Colonic mucosa (tissue), 4 donors: ENCODE data around the gene SPANXD. TPM values are rescaled to one million over a fixed set of nuclear protein-coding genes. Genes with fewer than 3 reads are reported as not detected.
"Not testable (repeated sequence)": the region's sequence is repeated elsewhere in the genome, so short reads cannot be mapped to it uniquely, and the experiment has no call there.

Experiments
- DNase-seq: peaks from one replicate; pipeline ENCODE4 v3.0.0-alpha.2; 2020
- H3K27ac ChIP-seq: fragments of 200-600 bp; one replicate; pipeline ENCODE4 v1.8.0; 2021
- H3K27me3 ChIP-seq: fragments of 200-600 bp; one replicate; pipeline ENCODE4 v1.8.0; 2021
- H3K36me3 ChIP-seq: fragments of 200-600 bp; one replicate; pipeline ENCODE4 v1.8.0; 2021
- H3K4me1 ChIP-seq: fragments of 200-600 bp; one replicate; pipeline ENCODE4 v1.8.0; 2021; ENCODE audit warnings: mild to moderate bottlenecking
- H3K4me3 ChIP-seq: fragments of 200-600 bp; one replicate; pipeline ENCODE4 v1.8.0; 2021
- H3K9ac ChIP-seq, 2 donors: one replicate each; pipeline ENCODE4 v1.7.0; 2013; ENCODE audit warnings: control low read depth in 2 of 2, low read depth in 2 of 2, low read length in 2 of 2
- H3K9me3 ChIP-seq: fragments of 200-600 bp; one replicate; pipeline ENCODE4 v1.8.0; 2021
- CTCF ChIP-seq: fragments of 200-600 bp; IDR thresholded peaks from one replicate; pipeline ENCODE4 v1.8.0; 2022; ENCODE audit warnings: antibody characterized with exemption, mild to moderate bottlenecking
- intact Hi-C: fragments of 100-400 bp; cut with DNase I; formaldehyde crosslinking; loops from one replicate; pipeline ENCODE4 v1.14.1; 2022
- total RNA-seq, 2 donors: library from RNA; stranded (reverse); fragmentation: NEBNext Ultra II Directional in 1 of 2; extraction: Animal tissue kit (Norgen Biotek cat#: 25700) in 1 of 2; gene quantifications; one replicate each; pipeline ENCODE4 v1.2.1, GENCODE V29; 2021
- donor health status: healthy.
- donor health status: DM: no; HTN: no; CAD: no.
- donor health status: DM: no; HTN: no; CAD: no.

Gene SPANXD
- not detected for total RNA-seq

GRCh38 chrX:141698639-141699038 lies at the start of gene SPANXD:
Gene SPANXD, minus strand, starts transcription at chrX:141698739. Its CDS starts 334 bp downstream, at chrX:141698405.
- H3K27ac ChIP-seq, H3K4me3 ChIP-seq, H3K4me1 ChIP-seq, H3K9me3 ChIP-seq, H3K36me3 ChIP-seq, H3K27me3 ChIP-seq, intact Hi-C loops, DNase-seq, H3K9ac ChIP-seq: not testable (repeated sequence)

- H3K27me3 ChIP-seq: no peaks in the 10 kb centered on the region
- no peak overlapping the region for H3K9ac ChIP-seq
- H3K4me1 ChIP-seq: no peaks in the 10 kb centered on the region
- intact Hi-C loops: no loop called here
- no peaks in the 10 kb centered on the region for H3K9me3 ChIP-seq
- TF ChIP-seq CTCF: no peak
- no peak for DNase-seq
- H3K27ac ChIP-seq: no peak overlapping the region
- no peaks in the 10 kb centered on the region for H3K36me3 ChIP-seq
- H3K4me3 ChIP-seq: no peak overlapping the region
Measured at GRCh38 chrX:141742666-141743065, 44.1 kb upstream of the SPANXD start.

- H3K4me1 ChIP-seq: no peaks in the 10 kb centered on the region
- H3K4me3 ChIP-seq: no peak overlapping the region
- no peaks in the 10 kb centered on the region for H3K9me3 ChIP-seq
- intact Hi-C loops: no loop called here
- no peaks in the 10 kb centered on the region for H3K36me3 ChIP-seq
- H3K9ac ChIP-seq: no peak overlapping the region
- TF ChIP-seq CTCF: no peak
- DNase-seq: no peak
- H3K27me3 ChIP-seq: no peaks in the 10 kb centered on the region
- no peak overlapping the region for H3K27ac ChIP-seq
Measured at GRCh38 chrX:141736656-141737055, 38.1 kb upstream of the SPANXD start.

- Histone ChIP-seq H3K27ac (no peak overlapping the region), H3K27me3 (no peaks in the 10 kb centered on the region), H3K36me3 (no peaks in the 10 kb centered on the region), H3K9ac (no peak overlapping the region), H3K4me3 (no peak overlapping the region), H3K9me3 (no peaks in the 10 kb centered on the region), H3K4me1 (no peaks in the 10 kb centered on the region)
- TF ChIP-seq CTCF: no peak
- no peak for DNase-seq
- intact Hi-C loops: no loop called here
Measured at GRCh38 chrX:141733371-141733770, 34.8 kb upstream of the SPANXD start.

GRCh38 chrX:141732031-141732430 lies 33.5 kb upstream of the SPANXD start:
- H3K4me1 ChIP-seq: no peaks in the 10 kb centered on the region
- no peak overlapping the region for H3K9ac ChIP-seq
- intact Hi-C loops: no loop called here
- no peaks in the 10 kb centered on the region for H3K9me3 ChIP-seq
- TF ChIP-seq CTCF: no peak
- H3K4me3 ChIP-seq: no peak overlapping the region
- no peaks in the 10 kb centered on the region for H3K27me3 ChIP-seq
- no peaks in the 10 kb centered on the region for H3K36me3 ChIP-seq
- H3K27ac ChIP-seq: no peak overlapping the region
- DNase-seq: no peak

- Histone ChIP-seq H3K27me3 (no peaks in the 10 kb centered on the region), H3K4me1 (no peaks in the 10 kb centered on the region), H3K4me3 (no peak overlapping the region), H3K9ac (no peak overlapping the region), H3K27ac (no peak overlapping the region), H3K9me3 (no peaks in the 10 kb centered on the region), H3K36me3 (no peaks in the 10 kb centered on the region)
- no peak for TF ChIP-seq CTCF
- no peak for DNase-seq
- intact Hi-C loops: no loop called here
Measured at GRCh38 chrX:141724186-141724585, 25.6 kb upstream of the SPANXD start.
